ENCODE measurements around the gene SBK3. TPM values are rescaled to one million over a fixed set of nuclear protein-coding genes. Genes with fewer than 3 reads are reported as not detected.

The SBK3 gene, protein sequence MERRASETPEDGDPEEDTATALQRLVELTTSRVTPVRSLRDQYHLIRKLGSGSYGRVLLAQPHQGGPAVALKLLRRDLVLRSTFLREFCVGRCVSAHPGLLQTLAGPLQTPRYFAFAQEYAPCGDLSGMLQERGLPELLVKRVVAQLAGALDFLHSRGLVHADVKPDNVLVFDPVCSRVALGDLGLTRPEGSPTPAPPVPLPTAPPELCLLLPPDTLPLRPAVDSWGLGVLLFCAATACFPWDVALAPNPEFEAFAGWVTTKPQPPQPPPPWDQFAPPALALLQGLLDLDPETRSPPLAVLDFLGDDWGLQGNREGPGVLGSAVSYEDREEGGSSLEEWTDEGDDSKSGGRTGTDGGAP
- 1.2 TPM for total RNA-seq (2021; ENCODE audit: unreplicated experiment)
- polyA plus RNA-seq (2012) = 0.64 and 0.71 TPM in 2 replicates
- Bru-seq, nascent RNA = percentile 18 among the genes with signal in this experiment
- BruChase-seq, experiment 1, labeled RNA remaining after a 6-hour chase = percentile 26 among the genes with signal in this experiment
- BruChase-seq, experiment 2, labeled RNA remaining after a 2-hour chase = percentile 24 among the genes with signal in this experiment
- long read RNA-seq = 0 reads

DNA sequence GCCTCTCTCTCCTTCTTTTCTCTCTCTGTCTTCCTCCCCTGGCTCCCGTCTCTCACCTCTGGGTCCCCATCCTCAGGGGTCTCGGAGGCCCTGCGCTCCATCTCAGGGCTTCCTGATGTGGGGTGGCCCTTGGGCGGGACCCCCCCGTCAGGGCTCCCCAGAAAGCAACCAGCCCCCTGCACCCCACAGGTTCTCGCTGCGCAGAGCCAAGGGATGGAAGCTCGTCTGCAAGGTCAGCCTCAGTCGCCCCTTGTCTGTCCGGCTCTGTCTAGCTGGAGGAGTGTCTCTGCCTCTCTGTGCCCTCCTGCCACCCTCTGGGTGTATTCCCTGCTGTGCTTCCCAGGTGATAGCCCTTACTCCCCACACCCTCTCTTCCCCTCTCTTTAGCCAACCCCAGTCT, at the start of gene SBK3:
SBK3 (minus strand) TSS at position 101 of the 400 bp plus-strand sequence; CDS start at position 101, 0 bp downstream.
- TF ChIP-seq FOSL1 (IDR thresholded peaks at IDR 0.05; ENCODE audit: low read depth) (no peak), EGR1 (IDR thresholded peaks at IDR 0.05; ENCODE audit: low read depth) (no peak), EZH2 (IDR thresholded peaks at IDR 0.05) (no peak), JUND (IDR thresholded peaks at IDR 0.05) (no peak)
- TF ChIP-seq, protein P1, sequence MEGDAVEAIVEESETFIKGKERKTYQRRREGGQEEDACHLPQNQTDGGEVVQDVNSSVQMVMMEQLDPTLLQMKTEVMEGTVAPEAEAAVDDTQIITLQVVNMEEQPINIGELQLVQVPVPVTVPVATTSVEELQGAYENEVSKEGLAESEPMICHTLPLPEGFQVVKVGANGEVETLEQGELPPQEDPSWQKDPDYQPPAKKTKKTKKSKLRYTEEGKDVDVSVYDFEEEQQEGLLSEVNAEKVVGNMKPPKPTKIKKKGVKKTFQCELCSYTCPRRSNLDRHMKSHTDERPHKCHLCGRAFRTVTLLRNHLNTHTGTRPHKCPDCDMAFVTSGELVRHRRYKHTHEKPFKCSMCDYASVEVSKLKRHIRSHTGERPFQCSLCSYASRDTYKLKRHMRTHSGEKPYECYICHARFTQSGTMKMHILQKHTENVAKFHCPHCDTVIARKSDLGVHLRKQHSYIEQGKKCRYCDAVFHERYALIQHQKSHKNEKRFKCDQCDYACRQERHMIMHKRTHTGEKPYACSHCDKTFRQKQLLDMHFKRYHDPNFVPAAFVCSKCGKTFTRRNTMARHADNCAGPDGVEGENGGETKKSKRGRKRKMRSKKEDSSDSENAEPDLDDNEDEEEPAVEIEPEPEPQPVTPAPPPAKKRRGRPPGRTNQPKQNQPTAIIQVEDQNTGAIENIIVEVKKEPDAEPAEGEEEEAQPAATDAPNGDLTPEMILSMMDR (IDR thresholded peaks at IDR 0.05 in 2 of 3, conservative IDR thresholded peaks at IDR 0.05 in 1 of 3; ENCODE audit: borderline replicate concordance in 1 of 3, insufficient read depth in 1 of 3, low read depth in 2 of 3, low read length in 2 of 3) = no peak
- H3K9me2 ChIP-seq (ENCODE audit: insufficient read depth) = no peaks in the 10 kb centered on the region
- no peaks in the 10 kb centered on the region for H3K9me3 ChIP-seq (ENCODE audit: control insufficient read depth in 1 of 2, insufficient read depth in 1 of 2, low read depth in 1 of 2, low read length in 2 of 2)
- RAD21 ChIA-PET (ENCODE audit: low non-redundant PET in 1 of 2, low total read pairs in 2 of 2, uncharacterized antibody in 2 of 2, unreplicated experiment in 2 of 2) = no interaction called here
- no peak within 1 kb of the TSS for H3K9ac ChIP-seq (ENCODE audit: low read length)
- H2AFZ ChIP-seq (ENCODE audit: low read depth, low read length, poor library complexity, severe bottlenecking) = no peak within 1 kb of the TSS
- ATAC-seq = no peak
- POLR2A ChIA-PET = no interaction called here
- intact Hi-C loops (cut with micrococcal nuclease) = loop anchor here (5.0 kb wide), 1 partner anchor 42 kb away; no protein-coding TSS in a partner anchor
- H4K20me1 ChIP-seq (ENCODE audit: insufficient read depth) = no peaks in the 10 kb centered on the region
- H3K27me3 ChIP-seq (ENCODE audit: insufficient read depth, low read length) = no peaks in the 10 kb centered on the region
- CTCF ChIA-PET = no interaction called here
- no peak within 1 kb of the TSS for H3K4me3 ChIP-seq (replicated peaks in 1 of 2; ENCODE audit: low read depth in 1 of 2, low read length in 2 of 2)
- no TSS peak for BruUV-seq (replicated peaks)
- H3K4me1 ChIP-seq (ENCODE audit: control insufficient read depth in 1 of 2, insufficient read depth in 2 of 2, low read length in 2 of 2) = peaks cover 39 to 62% of the 10 kb centered on the region in 2 experiments
- no peaks in the 10 kb centered on the region for H3K79me2 ChIP-seq (ENCODE audit: insufficient read depth, low read length)
- H3K4me2 ChIP-seq (ENCODE audit: low read length) = peak within 1 kb of the TSS; percentile 43
- no peaks in the 10 kb centered on the region for H3K36me3 ChIP-seq (ENCODE audit: control insufficient read depth in 1 of 2, insufficient read depth in 2 of 2, low read length in 2 of 2)
- DNase-seq (ENCODE audit: low read depth, low spot score) = no peak
- peak within 1 kb of the TSS; percentile 5; the same call in 1 of the 2 replicates for H3K27ac ChIP-seq (ENCODE audit: low read depth, low read length)

All from HCT116 (cell line).